HG03135 (cell line): ENCODE data around the gene KIAA1191.
"Not testable (repeated sequence)": the region's sequence is repeated elsewhere in the genome, so short reads cannot be mapped to it uniquely, and the experiment has no call there.

Experiments used
- ATAC-seq: cut with Tn5 transposase; IDR thresholded peaks from one replicate; pipeline ENCODE4 v1.9.1; 2021; ENCODE audit warnings: mild to moderate bottlenecking, moderate library complexity; ENCODE audit not compliant: unreplicated experiment

Gene KIAA1191

GRCh38 chr5:176319827-176320554 lies 41.6 kb downstream of the KIAA1191 start:
- ATAC-seq: no peak

- ATAC-seq: no peak
Observed at GRCh38 chr5:176317534-176318374, 43.8 kb downstream of the KIAA1191 start.

- ATAC-seq: not testable (repeated sequence)
Observed at GRCh38 chr5:176305356-176305755, 56.2 kb downstream of the KIAA1191 start.
